Activated CD4-positive, CD25-positive, alpha-beta regulatory T cell treated with anti-CD3 and anti-CD28 coated beads, Interleukin-2, amount 50 U/mL, for 16 hours (primary cell): ENCODE results near the gene ALOX12.
"Not testable (repeated sequence)": the region's sequence is repeated elsewhere in the genome, so short reads cannot be mapped to it uniquely, and the experiment has no call there.

Experiments
- DNase-seq: peaks from one replicate; pipeline ENCODE4 v3.0.0-alpha.2; 2020; ENCODE audit warnings: low read depth, low spot score

ALOX12 gene

GRCh38 chr17:7046127-7046724, 50.4 kb downstream of the ALOX12 start:
- DNase-seq: no peak

DNA sequence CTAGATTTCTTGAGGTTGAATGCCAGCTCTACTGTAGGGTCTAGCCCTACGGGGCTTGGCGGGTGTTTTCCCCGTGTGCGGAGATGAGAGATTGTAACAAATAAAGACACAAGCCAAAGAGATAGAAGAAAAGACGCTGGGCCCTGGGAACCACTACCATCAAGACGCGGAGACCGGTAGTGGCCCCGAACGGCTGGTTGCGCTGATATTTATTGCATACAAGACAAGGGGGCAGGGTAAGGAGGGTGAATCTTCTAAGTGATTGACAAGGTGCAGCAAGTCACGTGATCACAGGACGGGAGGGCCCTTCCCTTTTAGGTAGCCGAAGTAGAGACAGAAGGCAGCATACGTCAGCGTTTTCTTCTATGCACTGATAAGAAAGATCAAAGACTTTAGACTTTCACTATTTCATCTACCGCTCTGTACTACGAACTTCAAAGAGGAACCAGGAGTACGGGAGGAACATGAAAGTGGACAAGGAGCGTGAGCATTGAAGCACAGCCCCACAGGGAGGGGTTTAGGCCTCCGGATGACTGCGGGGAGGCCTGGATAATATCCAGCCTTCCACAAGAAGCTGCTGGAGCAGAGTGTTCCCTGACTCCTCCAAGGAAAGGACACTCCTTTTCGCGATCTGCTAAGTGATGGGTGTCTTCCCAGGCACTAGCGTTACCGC, 51.0 kb downstream of the ALOX12 start:
- peak; percentile 60 for DNase-seq

DNA sequence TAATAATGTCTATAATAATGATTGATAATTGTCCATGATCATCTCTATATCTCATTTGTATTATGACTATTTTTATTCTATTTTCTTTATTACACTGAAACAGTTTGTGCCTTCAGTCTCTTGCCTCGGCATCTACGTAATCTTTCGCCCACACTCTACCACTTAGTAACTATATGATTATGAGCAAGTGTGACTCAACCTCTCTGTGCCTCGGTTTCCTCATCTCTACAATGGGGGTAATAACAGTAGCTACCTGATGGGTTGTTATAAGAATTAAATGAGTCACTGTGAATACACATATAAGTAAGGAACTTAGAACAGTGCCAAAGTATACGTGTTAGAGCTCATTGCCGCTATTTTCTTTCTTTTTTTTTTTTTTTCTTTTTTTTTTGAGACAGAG, 51.7 kb downstream of the ALOX12 start:
- DNase-seq: no peak

DNA sequence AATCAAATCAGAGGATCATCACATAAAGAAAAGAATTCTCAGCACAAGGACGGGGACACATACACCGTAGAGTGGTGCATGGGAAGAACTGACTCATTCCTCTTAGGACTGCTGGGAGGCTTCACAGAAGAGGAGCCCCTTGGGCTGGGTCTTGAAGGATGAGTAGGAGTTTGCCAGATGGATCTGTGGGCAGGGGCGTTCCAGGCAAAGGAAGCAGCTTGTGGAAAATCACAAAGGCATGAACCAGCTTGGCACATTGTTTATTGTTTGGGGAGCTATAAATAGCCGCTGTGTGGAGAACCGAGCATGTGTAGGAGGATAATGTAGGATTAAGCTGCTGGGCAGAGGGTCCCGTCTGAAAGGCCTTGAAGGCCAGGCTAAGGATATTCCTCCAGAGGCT, 53.1 kb downstream of the ALOX12 start:
- DNase-seq: no peak

DNA sequence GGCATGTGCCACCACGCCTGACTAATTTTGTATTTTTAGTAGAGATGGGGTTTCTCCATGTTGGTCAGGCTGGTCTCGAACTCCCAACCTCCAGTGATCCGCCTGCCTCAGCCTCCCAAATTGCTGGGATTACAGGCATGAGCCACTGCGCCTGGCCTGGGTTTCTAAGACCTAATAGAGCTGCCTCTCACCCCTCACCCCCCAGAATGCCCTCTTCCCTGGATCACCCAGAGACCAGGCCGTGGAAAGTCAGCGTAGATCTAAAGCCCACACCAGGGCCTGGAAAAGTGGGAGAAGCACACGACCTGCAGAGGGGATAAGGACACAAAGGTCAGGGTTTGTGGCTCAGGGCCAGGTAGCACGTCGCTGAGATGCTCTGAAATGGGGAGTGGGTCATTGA, 54.7 kb downstream of the ALOX12 start:
- not testable (repeated sequence) for DNase-seq

- DNase-seq: no peak
Observed at GRCh38 chr17:7056386-7056785, 60.5 kb downstream of the ALOX12 start.

GRCh38 chr17:7058831-7059447, 63.1 kb downstream of the ALOX12 start:
- no peak for DNase-seq
